GM23338 (cell line): ENCODE measurements around the gene ARHGEF16.

Source experiments
- CREB1 ChIP-seq: fragments of 250-450 bp; sonication (Bioruptor Pico); IDR thresholded peaks from 2 replicates; pipeline ENCODE4 v1.5.0; 2020; ENCODE audit warnings: low read depth, mild to moderate bottlenecking, moderate library complexity
- EZH2 ChIP-seq: fragments of 200-600 bp; sonication (generic); IDR thresholded peaks from one replicate; pipeline ENCODE4 v1.8.0; 2017; ENCODE audit warnings: antibody characterized with exemption, mild to moderate bottlenecking, low read depth; ENCODE audit not compliant: unreplicated experiment
- EZH2phosphoT487 ChIP-seq: fragments of 200-600 bp; sonication (generic); IDR thresholded peaks from one replicate; pipeline ENCODE4 v1.8.1; 2018; ENCODE audit warnings: antibody characterized with exemption; ENCODE audit not compliant: unreplicated experiment
- JUNB ChIP-seq: IDR thresholded peaks from one replicate; pipeline ENCODE4 v1.6.1; 2016; ENCODE audit warnings: antibody characterized with exemption; ENCODE audit not compliant: unreplicated experiment
- NANOG ChIP-seq: IDR thresholded peaks from 2 replicates; pipeline ENCODE4 v1.6.1; 2016; ENCODE audit warnings: antibody characterized with exemption, borderline replicate concordance
- POLR2AphosphoS5 ChIP-seq: IDR thresholded peaks from 2 replicates; pipeline ENCODE4 v1.6.1; 2016; ENCODE audit warnings: antibody characterized with exemption, low read depth
- STAT1 ChIP-seq: IDR thresholded peaks from one replicate; pipeline ENCODE4 v1.6.1; 2016; ENCODE audit warnings: antibody characterized with exemption; ENCODE audit not compliant: unreplicated experiment
- ZNF114 ChIP-seq: fragments of 250-450 bp; sonication (Bioruptor Pico); IDR thresholded peaks from 2 replicates; pipeline ENCODE4 v1.5.0; 2020; ENCODE audit warnings: mild to moderate bottlenecking, moderate library complexity
- ZNF331 ChIP-seq: fragments of 250-450 bp; sonication (Bioruptor Pico); IDR thresholded peaks from 2 replicates; pipeline ENCODE4 v1.5.0; 2020; ENCODE audit warnings: low read depth, mild to moderate bottlenecking, moderate library complexity
- TF ChIP-seq, protein P1 (sequence below): IDR thresholded peaks from one replicate; pipeline ENCODE4 v1.6.1; 2018; ENCODE audit warnings: antibody characterized with exemption; ENCODE audit not compliant: unreplicated experiment
- TF ChIP-seq, protein P2 (sequence below), 2 experiments: fragments of 200-600 bp in 1 of 2; sonication (generic) in 1 of 2; conservative IDR thresholded peaks; 2 replicates each; pipeline versions ENCODE4 v1.5.1 to v1.6.1; 2016 to 2017; ENCODE audit warnings: antibody characterized with exemption in 2 of 2, low read depth in 2 of 2, mild to moderate bottlenecking in 2 of 2, moderate library complexity in 1 of 2
- TF ChIP-seq, protein P3 (sequence below): fragments of 250-450 bp; sonication (Bioruptor Pico); IDR thresholded peaks from 2 replicates; pipeline ENCODE4 v1.5.0; 2020; ENCODE audit warnings: mild to moderate bottlenecking, moderate library complexity
- TF ChIP-seq, protein P4 (sequence below): IDR thresholded peaks from 2 replicates; pipeline ENCODE4 v1.6.1; 2016; ENCODE audit warnings: antibody characterized with exemption

DNA sequence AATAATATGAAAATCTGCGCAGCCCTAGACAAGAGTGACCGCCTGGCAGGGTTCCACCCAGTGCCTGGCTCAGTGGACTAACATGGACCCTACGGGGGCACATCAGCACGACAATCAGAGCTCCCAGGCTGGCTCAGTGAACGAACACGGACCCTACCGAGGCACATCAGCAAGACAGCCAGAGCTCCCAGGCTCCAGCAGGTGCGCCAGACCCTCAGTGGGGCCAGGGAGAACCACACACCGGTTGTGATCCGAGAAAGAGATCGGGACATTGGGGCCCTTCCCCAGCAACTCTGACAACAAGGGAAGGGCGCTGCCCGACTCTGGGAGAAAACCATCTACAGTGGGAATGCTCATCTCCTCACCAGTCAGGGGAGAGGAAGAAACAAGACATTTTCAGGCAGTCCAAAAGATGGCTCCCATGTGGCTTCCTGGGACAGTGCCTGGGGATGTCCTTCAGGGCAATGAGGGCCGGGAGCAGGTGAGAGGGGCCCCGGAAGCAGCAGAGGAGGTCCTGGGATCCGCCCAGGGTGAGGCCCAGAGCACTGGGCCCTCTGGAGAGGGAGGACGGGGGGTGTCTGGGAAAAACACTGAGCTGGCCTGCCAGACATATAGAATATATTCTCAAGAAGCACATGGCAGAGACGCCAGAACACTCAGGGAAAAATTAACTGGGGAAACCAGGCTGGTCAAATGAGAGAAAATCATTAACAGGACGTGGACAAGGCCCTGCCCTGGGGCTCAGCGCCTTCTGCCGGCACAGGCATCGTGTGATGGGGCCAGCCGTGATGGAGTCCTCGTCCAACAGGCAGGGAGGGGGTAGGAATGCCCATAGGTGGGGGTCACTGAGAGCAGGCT is 4.8 kb downstream of the ARHGEF16 start:
- TF ChIP-seq EZH2 (no peak), ZNF114 (CRISPR knock-in tag) (no peak), POLR2AphosphoS5 (no peak), CREB1 (CRISPR knock-in tag) (no peak), ZNF331 (CRISPR knock-in tag) (no peak), STAT1 (no peak), EZH2phosphoT487 (no peak), JUNB (no peak), NANOG (no peak)
- TF ChIP-seq, protein P1, sequence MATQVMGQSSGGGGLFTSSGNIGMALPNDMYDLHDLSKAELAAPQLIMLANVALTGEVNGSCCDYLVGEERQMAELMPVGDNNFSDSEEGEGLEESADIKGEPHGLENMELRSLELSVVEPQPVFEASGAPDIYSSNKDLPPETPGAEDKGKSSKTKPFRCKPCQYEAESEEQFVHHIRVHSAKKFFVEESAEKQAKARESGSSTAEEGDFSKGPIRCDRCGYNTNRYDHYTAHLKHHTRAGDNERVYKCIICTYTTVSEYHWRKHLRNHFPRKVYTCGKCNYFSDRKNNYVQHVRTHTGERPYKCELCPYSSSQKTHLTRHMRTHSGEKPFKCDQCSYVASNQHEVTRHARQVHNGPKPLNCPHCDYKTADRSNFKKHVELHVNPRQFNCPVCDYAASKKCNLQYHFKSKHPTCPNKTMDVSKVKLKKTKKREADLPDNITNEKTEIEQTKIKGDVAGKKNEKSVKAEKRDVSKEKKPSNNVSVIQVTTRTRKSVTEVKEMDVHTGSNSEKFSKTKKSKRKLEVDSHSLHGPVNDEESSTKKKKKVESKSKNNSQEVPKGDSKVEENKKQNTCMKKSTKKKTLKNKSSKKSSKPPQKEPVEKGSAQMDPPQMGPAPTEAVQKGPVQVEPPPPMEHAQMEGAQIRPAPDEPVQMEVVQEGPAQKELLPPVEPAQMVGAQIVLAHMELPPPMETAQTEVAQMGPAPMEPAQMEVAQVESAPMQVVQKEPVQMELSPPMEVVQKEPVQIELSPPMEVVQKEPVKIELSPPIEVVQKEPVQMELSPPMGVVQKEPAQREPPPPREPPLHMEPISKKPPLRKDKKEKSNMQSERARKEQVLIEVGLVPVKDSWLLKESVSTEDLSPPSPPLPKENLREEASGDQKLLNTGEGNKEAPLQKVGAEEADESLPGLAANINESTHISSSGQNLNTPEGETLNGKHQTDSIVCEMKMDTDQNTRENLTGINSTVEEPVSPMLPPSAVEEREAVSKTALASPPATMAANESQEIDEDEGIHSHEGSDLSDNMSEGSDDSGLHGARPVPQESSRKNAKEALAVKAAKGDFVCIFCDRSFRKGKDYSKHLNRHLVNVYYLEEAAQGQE, result no peak
- TF ChIP-seq, protein P2, sequence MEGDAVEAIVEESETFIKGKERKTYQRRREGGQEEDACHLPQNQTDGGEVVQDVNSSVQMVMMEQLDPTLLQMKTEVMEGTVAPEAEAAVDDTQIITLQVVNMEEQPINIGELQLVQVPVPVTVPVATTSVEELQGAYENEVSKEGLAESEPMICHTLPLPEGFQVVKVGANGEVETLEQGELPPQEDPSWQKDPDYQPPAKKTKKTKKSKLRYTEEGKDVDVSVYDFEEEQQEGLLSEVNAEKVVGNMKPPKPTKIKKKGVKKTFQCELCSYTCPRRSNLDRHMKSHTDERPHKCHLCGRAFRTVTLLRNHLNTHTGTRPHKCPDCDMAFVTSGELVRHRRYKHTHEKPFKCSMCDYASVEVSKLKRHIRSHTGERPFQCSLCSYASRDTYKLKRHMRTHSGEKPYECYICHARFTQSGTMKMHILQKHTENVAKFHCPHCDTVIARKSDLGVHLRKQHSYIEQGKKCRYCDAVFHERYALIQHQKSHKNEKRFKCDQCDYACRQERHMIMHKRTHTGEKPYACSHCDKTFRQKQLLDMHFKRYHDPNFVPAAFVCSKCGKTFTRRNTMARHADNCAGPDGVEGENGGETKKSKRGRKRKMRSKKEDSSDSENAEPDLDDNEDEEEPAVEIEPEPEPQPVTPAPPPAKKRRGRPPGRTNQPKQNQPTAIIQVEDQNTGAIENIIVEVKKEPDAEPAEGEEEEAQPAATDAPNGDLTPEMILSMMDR (conservative IDR thresholded peaks at IDR 0.05; ENCODE audit: low read depth in 2 of 2), result no peak
- TF ChIP-seq, protein P3, sequence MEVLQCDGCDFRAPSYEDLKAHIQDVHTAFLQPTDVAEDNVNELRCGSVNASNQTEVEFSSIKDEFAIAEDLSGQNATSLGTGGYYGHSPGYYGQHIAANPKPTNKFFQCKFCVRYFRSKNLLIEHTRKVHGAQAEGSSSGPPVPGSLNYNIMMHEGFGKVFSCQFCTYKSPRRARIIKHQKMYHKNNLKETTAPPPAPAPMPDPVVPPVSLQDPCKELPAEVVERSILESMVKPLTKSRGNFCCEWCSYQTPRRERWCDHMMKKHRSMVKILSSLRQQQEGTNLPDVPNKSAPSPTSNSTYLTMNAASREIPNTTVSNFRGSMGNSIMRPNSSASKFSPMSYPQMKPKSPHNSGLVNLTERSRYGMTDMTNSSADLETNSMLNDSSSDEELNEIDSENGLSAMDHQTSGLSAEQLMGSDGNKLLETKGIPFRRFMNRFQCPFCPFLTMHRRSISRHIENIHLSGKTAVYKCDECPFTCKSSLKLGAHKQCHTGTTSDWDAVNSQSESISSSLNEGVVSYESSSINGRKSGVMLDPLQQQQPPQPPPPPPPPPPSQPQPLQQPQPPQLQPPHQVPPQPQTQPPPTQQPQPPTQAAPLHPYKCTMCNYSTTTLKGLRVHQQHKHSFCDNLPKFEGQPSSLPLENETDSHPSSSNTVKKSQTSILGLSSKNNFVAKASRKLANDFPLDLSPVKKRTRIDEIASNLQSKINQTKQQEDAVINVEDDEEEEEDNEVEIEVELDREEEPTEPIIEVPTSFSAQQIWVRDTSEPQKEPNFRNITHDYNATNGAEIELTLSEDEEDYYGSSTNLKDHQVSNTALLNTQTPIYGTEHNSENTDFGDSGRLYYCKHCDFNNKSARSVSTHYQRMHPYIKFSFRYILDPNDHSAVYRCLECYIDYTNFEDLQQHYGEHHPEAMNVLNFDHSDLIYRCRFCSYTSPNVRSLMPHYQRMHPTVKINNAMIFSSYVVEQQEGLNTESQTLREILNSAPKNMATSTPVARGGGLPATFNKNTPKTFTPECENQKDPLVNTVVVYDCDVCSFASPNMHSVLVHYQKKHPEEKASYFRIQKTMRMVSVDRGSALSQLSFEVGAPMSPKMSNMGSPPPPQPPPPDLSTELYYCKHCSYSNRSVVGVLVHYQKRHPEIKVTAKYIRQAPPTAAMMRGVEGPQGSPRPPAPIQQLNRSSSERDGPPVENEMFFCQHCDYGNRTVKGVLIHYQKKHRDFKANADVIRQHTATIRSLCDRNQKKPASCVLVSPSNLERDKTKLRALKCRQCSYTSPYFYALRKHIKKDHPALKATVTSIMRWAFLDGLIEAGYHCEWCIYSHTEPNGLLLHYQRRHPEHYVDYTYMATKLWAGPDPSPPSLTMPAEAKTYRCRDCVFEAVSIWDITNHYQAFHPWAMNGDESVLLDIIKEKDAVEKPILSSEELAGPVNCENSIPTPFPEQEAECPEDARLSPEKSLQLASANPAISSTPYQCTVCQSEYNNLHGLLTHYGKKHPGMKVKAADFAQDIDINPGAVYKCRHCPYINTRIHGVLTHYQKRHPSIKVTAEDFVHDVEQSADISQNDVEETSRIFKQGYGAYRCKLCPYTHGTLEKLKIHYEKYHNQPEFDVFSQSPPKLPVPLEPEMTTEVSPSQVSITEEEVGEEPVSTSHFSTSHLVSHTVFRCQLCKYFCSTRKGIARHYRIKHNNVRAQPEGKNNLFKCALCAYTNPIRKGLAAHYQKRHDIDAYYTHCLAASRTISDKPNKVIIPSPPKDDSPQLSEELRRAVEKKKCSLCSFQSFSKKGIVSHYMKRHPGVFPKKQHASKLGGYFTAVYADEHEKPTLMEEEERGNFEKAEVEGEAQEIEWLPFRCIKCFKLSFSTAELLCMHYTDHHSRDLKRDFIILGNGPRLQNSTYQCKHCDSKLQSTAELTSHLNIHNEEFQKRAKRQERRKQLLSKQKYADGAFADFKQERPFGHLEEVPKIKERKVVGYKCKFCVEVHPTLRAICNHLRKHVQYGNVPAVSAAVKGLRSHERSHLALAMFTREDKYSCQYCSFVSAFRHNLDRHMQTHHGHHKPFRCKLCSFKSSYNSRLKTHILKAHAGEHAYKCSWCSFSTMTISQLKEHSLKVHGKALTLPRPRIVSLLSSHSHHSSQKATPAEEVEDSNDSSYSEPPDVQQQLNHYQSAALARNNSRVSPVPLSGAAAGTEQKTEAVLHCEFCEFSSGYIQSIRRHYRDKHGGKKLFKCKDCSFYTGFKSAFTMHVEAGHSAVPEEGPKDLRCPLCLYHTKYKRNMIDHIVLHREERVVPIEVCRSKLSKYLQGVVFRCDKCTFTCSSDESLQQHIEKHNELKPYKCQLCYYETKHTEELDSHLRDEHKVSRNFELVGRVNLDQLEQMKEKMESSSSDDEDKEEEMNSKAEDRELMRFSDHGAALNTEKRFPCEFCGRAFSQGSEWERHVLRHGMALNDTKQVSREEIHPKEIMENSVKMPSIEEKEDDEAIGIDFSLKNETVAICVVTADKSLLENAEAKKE (CRISPR knock-in tag), result no peak
- TF ChIP-seq, protein P4, sequence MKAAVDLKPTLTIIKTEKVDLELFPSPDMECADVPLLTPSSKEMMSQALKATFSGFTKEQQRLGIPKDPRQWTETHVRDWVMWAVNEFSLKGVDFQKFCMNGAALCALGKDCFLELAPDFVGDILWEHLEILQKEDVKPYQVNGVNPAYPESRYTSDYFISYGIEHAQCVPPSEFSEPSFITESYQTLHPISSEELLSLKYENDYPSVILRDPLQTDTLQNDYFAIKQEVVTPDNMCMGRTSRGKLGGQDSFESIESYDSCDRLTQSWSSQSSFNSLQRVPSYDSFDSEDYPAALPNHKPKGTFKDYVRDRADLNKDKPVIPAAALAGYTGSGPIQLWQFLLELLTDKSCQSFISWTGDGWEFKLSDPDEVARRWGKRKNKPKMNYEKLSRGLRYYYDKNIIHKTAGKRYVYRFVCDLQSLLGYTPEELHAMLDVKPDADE, result no peak
